ENCODE data around the gene NRCAM.

DNA sequence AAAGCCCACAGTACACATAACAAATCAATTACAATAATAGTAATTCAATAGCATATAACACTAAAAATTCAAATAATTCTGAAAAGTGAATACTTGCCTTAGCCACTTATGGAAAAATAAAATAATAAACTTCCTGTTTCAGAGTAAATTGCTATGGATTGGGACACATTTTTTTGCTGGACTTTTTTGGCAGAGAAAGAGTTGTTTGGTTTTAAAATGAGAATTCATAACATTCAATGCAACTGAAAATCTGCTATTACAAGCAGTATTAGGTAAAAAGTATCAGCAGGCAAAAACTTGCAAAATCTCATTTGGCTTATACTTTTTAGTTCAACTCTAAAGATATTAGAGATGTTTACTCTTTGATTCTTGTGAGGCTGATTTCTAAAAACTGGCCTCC lies 141.7 kb downstream of the NRCAM start:
- TF ChIP-seq POLR2A (IDR thresholded peaks at IDR 0.05; ENCODE audit: low read length) (no peak), GATA1 (IDR thresholded peaks at IDR 0.05; ENCODE audit: low read depth, low read length) (no peak)
